GM18873 (cell line): ENCODE data around the gene OPA3.
"Not testable (repeated sequence)": the region's sequence is repeated elsewhere in the genome, so short reads cannot be mapped to it uniquely, and the experiment has no call there.

ENCODE experiments used
- ATAC-seq: cut with Tn5 transposase; IDR thresholded peaks from one replicate; pipeline ENCODE4 v1.9.1; 2021; ENCODE audit warnings: mild to moderate bottlenecking, moderate library complexity, moderate number of reproducible peaks; ENCODE audit not compliant: unreplicated experiment, low FRiP score

Gene OPA3

DNA sequence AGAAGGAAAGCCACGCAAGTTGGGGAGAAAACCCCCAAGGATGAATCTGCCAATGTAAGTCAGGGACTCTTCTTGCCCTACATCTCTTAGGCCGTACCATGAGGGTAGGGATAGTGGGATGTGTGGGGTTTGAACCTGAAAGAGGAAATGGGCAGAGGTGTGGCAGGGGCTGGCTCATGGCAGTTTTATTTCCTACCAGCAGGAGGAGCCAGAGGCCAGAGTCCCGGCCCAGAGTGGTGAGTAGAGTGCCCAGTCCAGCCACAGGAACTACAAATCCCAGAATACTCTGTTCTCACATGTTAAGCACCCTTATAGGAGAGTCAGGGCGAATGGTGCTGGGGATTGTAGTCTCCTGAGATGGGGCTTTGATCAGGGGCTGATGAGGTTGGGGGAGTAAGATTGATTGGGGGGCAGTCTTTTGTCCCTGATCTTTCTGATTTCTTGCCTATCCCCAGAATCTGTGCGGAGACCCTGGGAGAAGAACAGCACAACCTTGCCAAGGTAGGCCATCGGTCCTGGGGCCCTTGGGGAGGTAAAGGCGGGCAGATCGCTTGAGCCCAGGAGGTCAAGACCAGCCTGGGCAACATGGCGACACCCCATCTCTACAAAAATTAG is 60.9 kb downstream of the OPA3 start:
- no peak for ATAC-seq

- ATAC-seq = no peak
Measured at GRCh38 chr19:45522010-45522941, 62.3 kb downstream of the OPA3 start.

DNA sequence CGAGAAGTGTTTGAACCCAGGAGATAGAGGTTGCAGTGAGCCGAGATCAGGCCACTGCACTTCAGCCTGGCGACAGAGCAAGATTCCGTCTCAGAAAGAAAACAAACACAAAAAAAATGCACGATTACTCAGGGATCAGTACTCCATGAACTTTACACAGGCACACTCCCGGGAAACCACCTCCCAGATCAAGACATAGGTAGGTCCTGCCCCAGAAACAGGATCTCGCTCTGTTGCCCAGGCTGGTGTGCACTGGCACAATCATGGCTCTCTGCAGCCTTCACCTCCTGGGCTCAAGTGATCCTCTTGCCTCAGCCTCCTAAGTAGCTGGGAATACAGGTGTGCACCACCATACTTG is 66.2 kb downstream of the OPA3 start:
- no peak for ATAC-seq

DNA sequence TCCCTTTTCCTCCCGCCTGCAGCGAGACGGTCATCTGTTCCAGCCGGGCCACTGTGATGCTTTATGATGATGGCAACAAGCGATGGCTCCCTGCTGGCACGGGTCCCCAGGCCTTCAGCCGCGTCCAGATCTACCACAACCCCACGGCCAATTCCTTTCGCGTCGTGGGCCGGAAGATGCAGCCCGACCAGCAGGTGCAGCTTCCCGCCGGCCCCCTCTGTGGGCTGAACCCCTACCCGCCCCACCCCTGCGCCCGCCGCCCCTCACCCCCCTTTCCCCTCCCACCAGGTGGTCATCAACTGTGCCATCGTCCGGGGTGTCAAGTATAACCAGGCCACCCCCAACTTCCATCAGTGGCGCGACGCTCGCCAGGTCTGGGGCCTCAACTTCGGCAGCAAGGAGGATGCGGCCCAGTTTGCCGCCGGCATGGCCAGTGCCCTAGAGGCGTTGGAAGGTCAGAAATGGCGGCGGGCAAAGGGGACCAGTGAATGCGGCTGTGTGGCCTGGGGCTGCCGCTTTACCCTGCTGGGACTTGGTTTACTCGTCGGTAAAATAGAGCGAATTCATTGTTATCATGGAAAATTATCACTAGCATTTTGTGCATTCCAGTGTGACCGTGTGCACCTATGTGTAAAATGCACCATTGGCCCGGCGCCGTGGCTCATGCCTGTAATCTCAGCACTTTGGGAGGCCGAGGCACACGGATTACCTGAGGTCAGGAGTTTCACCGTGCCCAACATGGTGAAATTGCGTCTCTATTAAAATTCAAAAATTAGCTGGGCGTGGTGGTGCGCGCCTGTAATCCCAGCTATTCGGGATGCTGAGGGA is 66.7 kb downstream of the OPA3 start:
- no peak for ATAC-seq

- ATAC-seq = no peak
Measured at GRCh38 chr19:45517238-45517637, 67.4 kb downstream of the OPA3 start.

DNA sequence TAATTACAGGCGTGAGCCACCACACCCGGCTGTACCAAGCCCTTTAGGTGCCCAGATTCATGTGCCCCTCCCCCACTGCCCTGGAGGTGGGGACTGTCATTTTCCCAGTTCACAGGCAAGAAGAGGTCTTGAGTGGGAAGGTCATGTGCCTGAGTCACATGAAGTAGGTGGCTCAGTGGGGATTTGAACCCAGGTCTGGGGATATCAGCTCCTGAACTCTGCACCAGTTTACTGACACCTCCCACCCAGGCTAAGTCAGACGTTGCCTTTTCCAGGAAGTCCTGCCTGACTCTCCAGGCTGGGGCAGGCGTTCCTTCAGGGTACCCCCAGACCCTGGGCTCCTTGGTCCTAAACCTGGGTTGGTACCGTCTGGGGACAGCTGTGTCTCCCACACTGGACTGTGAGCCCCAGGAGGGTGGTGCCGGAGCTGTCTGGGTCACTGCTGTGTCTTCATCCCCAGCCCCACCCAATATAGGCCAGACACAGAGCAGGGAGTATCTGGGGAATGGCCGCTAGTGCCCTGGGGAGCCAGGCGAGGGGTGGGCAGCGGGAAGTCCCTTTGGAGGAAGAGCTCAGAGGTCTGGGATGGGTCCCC is 68.7 kb downstream of the OPA3 start:
- ATAC-seq = no peak

DNA sequence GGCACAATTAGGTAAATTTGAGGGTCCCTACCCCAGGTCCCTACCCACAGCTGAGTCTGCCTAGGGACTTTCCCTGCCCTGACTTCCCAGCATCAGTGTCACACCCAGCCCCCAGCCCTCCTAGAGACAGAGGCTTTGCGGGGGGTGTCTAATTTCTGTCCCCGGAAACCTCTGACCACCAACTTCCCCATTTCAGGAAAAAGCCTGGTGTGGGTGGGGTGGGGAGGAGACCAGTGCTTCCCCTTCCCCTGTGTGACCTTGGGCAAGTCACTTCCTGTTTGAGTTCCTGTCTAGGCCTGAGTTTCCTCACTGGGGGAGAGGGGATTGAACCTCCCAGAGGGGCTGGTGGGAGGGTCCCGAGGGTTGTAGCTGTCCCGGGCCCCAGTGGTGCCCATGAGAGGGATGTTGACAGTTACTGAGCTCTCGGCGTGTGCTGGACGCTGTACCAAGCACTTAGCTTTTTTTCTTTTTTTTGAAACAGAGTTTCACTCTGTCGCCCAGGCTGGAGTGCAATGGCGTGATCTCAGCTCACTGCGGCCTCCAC is 69.4 kb downstream of the OPA3 start:
- ATAC-seq = no peak

GRCh38 chr19:45514376-45515051 is 70.1 kb downstream of the OPA3 start:
- no peak for ATAC-seq

- no peak for ATAC-seq
Measured at GRCh38 chr19:45512881-45513483, 71.6 kb downstream of the OPA3 start.

- ATAC-seq = no peak
Measured at GRCh38 chr19:45511074-45511473, 73.5 kb downstream of the OPA3 start.

DNA sequence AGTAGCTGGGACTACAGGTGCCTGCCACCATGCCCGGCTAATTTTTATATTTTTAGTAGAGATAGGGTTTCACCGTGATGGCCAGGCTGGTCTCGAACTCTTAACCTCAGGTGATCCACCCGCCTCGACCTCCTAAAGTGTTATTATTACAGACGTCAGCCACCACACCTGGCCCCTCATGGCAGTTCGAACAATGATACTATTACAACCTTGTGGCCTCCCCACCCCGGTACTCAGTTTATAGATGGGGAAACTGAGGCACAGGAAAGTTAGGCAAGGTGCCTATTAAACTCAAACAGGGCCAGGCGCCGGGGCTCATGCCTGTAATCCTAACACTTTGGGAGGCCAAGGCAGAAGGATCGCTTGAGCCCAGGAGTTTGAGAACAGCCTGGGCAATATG is 74.2 kb downstream of the OPA3 start:
- ATAC-seq = not testable (repeated sequence)

- no peak for ATAC-seq
Measured at GRCh38 chr19:45509692-45510015, 74.9 kb downstream of the OPA3 start.

- no peak for ATAC-seq
Measured at GRCh38 chr19:45508861-45509691, 75.5 kb downstream of the OPA3 start.

DNA sequence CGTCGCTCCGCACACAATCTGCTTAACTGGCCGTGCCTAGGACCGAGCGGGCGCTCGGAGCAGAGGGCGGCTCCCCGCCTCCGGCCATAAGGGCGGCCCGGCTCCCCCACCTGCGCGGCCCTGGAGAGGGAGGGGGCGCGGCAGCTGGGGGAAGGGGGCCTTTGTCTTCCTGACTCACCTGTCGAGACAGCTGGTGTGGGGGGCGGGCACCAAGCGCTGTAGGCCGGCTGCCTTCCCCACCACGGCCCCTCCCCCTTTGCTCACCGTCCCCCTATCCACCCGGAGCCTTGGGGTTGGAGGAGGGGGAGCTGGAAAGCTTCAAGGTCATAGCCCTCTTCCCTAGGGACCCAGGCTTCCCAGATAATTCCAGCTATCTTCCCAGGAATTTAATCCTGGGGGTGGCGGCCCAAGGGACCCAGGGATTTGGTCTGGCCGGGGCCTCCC is 76.2 kb downstream of the OPA3 start:
- ATAC-seq = no peak

DNA sequence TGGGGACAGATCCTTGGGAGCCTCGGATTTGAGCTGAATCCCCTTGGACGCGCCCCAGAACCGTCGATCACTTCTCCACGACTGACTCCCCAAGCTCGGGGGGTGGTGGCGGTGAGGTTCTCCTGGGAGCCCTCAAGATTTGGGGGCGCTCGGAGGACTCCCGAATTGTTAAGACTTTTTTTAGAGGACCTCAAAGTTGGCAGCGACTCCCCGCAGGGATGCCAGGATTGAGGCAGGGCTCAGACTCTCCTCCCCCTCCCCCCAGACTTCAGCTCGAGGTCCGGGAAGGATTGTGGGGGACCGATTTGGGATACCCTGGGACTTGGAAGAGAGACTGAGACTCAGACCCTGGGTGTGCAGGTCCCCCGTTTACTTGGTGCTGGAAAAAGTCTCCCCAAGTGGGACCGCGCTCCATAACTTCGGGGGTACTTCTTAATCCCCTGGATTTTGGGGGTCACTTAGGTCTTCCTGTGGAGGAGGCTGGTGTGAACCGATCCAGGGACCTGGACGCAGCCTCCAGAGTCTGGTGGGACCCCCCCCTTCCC is 76.7 kb downstream of the OPA3 start:
- no peak for ATAC-seq

GRCh38 chr19:45506989-45507871 is 77.4 kb downstream of the OPA3 start, which contains the start of gene VASP:
Gene VASP, plus strand, starts transcription at chr19:45507479. Its CDS starts 293 bp downstream, at chr19:45507772.
- ATAC-seq = peak; percentile 42

- peak; percentile 47 for ATAC-seq
Measured at GRCh38 chr19:45506246-45506988, 78.2 kb downstream of the OPA3 start.
